Measurements from ENCODE around the gene MAPKBP1.

The MAPKBP1 gene

DNA sequence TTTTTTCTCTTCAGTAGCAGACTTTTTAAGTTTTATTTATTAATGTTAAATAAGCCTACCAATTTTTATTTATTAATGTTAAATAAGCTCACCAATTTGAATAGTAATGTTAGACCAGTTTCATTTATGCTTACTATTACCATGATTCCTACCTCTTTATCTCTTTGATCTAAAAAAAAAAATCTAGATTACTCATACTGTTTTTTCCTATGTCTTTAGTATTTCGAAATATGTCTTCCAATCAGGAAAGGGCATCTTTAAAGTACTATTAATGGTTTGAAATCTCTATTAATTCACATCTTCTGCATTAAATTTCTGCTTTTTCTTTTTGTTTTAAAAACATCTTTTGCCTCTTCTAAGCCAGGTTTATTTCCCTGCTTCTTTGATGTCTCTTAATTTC, 27.5 kb upstream of the MAPKBP1 start (continued):
- no peak for TF ChIP-seq ZNF335 (tag by site-specific recombination; conservative IDR thresholded peaks at IDR 0.05)
- TF ChIP-seq ZNF391 (tag by site-specific recombination; IDR thresholded peaks at IDR 0.05; ENCODE audit: borderline replicate concordance, low read depth) = no peak
- no peak for TF ChIP-seq ZBTB48 (tag by site-specific recombination; IDR thresholded peaks at IDR 0.05)
- no peak for TF ChIP-seq ZNF223 (tag by site-specific recombination; IDR thresholded peaks at IDR 0.05)
- TF ChIP-seq ZNF324 (tag by site-specific recombination; IDR thresholded peaks at IDR 0.05) = no peak
- TF ChIP-seq ZNF549 (tag by site-specific recombination; IDR thresholded peaks at IDR 0.05) = no peak

DNA sequence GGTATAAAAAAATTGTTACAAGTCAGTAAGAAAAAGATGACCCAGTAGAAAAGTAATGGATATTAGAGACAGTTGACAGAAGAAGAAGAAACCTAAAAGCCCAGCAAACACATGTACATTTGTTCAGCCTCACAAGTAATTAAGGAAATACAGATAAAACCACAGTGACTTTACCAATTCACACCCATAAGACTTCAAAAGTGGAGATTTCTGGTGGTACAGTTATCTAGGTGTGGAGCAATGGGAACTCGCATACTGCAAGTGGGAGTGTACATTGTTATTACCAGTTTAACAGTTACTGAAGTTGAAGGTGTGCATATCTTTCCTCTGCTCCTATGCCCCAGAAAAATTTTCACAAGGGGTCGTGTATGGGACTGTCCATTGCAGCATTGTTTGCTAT, 18.1 kb upstream of the MAPKBP1 start:
- CTCF ChIA-PET = no interaction called here
- TF ChIP-seq ZNF266 (tag by site-specific recombination; IDR thresholded peaks at IDR 0.05; ENCODE audit: low read depth) (no peak), ZNF791 (tag by site-specific recombination; IDR thresholded peaks at IDR 0.05) (no peak), ZNF558 (tag by site-specific recombination; IDR thresholded peaks at IDR 0.05) (no peak), ZNF214 (tag by site-specific recombination; IDR thresholded peaks at IDR 0.05; ENCODE audit: borderline replicate concordance) (no peak), ZNF48 (tag by site-specific recombination; IDR thresholded peaks at IDR 0.05) (no peak), ZNF768 (tag by site-specific recombination; IDR thresholded peaks at IDR 0.05) (no peak), ZNF473 (tag by site-specific recombination; IDR thresholded peaks at IDR 0.05) (no peak), ZNF830 (tag by site-specific recombination; IDR thresholded peaks at IDR 0.05; ENCODE audit: low read depth) (no peak), ZNF157 (tag by site-specific recombination; IDR thresholded peaks at IDR 0.05) (no peak), ZEB2 (tag by site-specific recombination; IDR thresholded peaks at IDR 0.05) (no peak), ZNF221 (tag by site-specific recombination; IDR thresholded peaks at IDR 0.05; ENCODE audit: borderline replicate concordance) (no peak)
- TF ChIP-seq, protein P1, sequence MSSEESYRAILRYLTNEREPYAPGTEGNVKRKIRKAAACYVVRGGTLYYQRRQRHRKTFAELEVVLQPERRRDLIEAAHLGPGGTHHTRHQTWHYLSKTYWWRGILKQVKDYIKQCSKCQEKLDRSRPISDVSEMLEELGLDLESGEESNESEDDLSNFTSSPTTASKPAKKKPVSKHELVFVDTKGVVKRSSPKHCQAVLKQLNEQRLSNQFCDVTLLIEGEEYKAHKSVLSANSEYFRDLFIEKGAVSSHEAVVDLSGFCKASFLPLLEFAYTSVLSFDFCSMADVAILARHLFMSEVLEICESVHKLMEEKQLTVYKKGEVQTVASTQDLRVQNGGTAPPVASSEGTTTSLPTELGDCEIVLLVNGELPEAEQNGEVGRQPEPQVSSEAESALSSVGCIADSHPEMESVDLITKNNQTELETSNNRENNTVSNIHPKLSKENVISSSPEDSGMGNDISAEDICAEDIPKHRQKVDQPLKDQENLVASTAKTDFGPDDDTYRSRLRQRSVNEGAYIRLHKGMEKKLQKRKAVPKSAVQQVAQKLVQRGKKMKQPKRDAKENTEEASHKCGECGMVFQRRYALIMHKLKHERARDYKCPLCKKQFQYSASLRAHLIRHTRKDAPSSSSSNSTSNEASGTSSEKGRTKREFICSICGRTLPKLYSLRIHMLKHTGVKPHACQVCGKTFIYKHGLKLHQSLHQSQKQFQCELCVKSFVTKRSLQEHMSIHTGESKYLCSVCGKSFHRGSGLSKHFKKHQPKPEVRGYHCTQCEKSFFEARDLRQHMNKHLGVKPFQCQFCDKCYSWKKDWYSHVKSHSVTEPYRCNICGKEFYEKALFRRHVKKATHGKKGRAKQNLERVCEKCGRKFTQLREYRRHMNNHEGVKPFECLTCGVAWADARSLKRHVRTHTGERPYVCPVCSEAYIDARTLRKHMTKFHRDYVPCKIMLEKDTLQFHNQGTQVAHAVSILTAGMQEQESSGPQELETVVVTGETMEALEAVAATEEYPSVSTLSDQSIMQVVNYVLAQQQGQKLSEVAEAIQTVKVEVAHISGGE (tag by site-specific recombination; conservative IDR thresholded peaks at IDR 0.05; ENCODE audit: low read depth) = no peak
- TF ChIP-seq, protein P2, sequence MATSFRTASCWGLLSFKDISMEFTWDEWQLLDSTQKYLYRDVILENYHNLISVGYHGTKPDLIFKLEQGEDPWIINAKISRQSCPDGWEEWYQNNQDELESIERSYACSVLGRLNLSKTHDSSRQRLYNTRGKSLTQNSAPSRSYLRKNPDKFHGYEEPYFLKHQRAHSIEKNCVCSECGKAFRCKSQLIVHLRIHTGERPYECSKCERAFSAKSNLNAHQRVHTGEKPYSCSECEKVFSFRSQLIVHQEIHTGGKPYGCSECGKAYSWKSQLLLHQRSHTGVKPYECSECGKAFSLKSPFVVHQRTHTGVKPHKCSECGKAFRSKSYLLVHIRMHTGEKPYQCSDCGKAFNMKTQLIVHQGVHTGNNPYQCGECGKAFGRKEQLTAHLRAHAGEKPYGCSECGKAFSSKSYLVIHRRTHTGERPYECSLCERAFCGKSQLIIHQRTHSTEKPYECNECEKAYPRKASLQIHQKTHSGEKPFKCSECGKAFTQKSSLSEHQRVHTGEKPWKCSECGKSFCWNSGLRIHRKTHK (tag by site-specific recombination; IDR thresholded peaks at IDR 0.05) = no peak
- TF ChIP-seq, protein P3, sequence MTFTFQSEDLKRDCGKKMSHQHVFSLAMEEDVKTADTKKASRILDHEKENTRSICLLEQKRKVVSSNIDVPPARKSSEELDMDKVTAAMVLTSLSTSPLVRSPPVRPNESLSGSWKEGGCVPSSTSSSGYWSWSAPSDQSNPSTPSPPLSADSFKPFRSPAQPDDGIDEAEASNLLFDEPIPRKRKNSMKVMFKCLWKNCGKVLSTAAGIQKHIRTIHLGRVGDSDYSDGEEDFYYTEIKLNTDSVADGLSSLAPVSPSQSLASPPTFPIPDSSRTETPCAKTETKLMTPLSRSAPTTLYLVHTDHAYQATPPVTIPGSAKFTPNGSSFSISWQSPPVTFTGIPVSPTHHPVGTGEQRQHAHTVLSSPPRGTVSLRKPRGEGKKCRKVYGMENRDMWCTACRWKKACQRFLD (tag by site-specific recombination; IDR thresholded peaks at IDR 0.05) = no peak
- Histone ChIP-seq H3K27ac (ENCODE audit: extremely low read depth, low read depth, low read length) (no peak overlapping the region), H3K36me3 (ENCODE audit: control insufficient read depth in 2 of 2, insufficient read depth in 1 of 2, low read length in 2 of 2) (peaks cover 8 to 36% of the 10 kb centered on the region in 2 experiments), H3K9me3 (ENCODE audit: control insufficient read depth, insufficient read depth, low read depth, low read length) (no peaks in the 10 kb centered on the region), H3K4me1 (ENCODE audit: control insufficient read depth, insufficient read depth, low read length) (no peaks in the 10 kb centered on the region; the same call in 1 of the 2 replicates), H3K4me3 (ENCODE audit: low read depth, low read length) (no peak overlapping the region)
- POLR2A ChIA-PET = no interaction called here
